ENCODE results near the gene USH1G. TPM values are rescaled to one million over a fixed set of nuclear protein-coding genes. Genes with fewer than 3 reads are reported as not detected.

Gene USH1G
- polyA plus RNA-seq, 1 donor (not counting 4 experiments of a cell fraction or from before 2014, with no cell fraction given) = 0.34 TPM

- no peak for DNase-seq (ENCODE audit: low read depth, low spot score)
Measured at GRCh38 chr17:74964988-74965622, 42.0 kb upstream of the USH1G start.

GRCh38 chr17:74964246-74964761 is 41.2 kb upstream of the USH1G start:
- no peak overlapping the region for H3K27ac ChIP-seq (ENCODE audit: control insufficient read depth, insufficient read depth, low read length)
- no peak overlapping the region for H3K9ac ChIP-seq (ENCODE audit: control insufficient read depth, extremely low read depth, insufficient read depth, low read length)
- no peak overlapping the region for H2AFZ ChIP-seq (ENCODE audit: control insufficient read depth, low read length)
- no peak overlapping the region for H3K4me2 ChIP-seq (ENCODE audit: control insufficient read depth, extremely low read depth, insufficient read depth, low read depth, low read length)
- H3K9me1 ChIP-seq (ENCODE audit: control insufficient read depth, extremely low read depth, insufficient read depth, low read length) = no peaks in the 10 kb centered on the region
- no peaks in the 10 kb centered on the region for H3K36me3 ChIP-seq (ENCODE audit: control insufficient read depth in 2 of 2, extremely low read depth in 1 of 2, insufficient read depth in 2 of 2, low read length in 2 of 2)
- no peak overlapping the region for H3K4me3 ChIP-seq (ENCODE audit: control insufficient read depth in 2 of 3, extremely low read depth in 1 of 3, insufficient read depth in 2 of 3, low read depth in 1 of 3, low read length in 3 of 3)
- TF ChIP-seq EZH2 (IDR thresholded peaks at IDR 0.05; ENCODE audit: low read length) (no peak), CTCF (optimal IDR thresholded peaks at IDR 0.05 in 1 of 3, IDR thresholded peaks at IDR 0.05 in 1 of 3, conservative IDR thresholded peaks at IDR 0.05 in 1 of 3; ENCODE audit: extremely low read depth in 1 of 3, insufficient read depth in 2 of 3, low read length in 3 of 3) (no peak)
- no peaks in the 10 kb centered on the region for H3K79me2 ChIP-seq (ENCODE audit: control insufficient read depth, insufficient read depth, low read length)
- peaks cover 17% of the 10 kb centered on the region for H3K4me1 ChIP-seq (ENCODE audit: control insufficient read depth, extremely low read depth, insufficient read depth, low read length)
- DNase-seq (ENCODE audit: low read depth, low spot score) (no peak), FAIRE-seq (no peak)
- H3K27me3 ChIP-seq (ENCODE audit: control insufficient read depth, extremely low read depth, insufficient read depth, low read length) = no peaks in the 10 kb centered on the region
- dilution Hi-C loops (cut with MboI; ENCODE audit: extremely low pct_ligation_motif_present, low sequenced_read_pairs) = no loop called here
- no peaks in the 10 kb centered on the region for H4K20me1 ChIP-seq (ENCODE audit: control insufficient read depth, extremely low read depth, insufficient read depth, low read length)
- no peaks in the 10 kb centered on the region for H3K9me3 ChIP-seq (ENCODE audit: control insufficient read depth, low read depth, low read length)

More at GRCh38 chr17:74964988-74965622, 42.0 kb upstream of the USH1G start:
- dilution Hi-C loops (cut with MboI; ENCODE audit: extremely low pct_ligation_motif_present, low sequenced_read_pairs) = no loop called here
- Histone ChIP-seq H3K9me3 (ENCODE audit: control insufficient read depth, low read depth, low read length) (no peaks in the 10 kb centered on the region), H2AFZ (ENCODE audit: control insufficient read depth, low read length) (no peak overlapping the region), H3K4me2 (ENCODE audit: control insufficient read depth, extremely low read depth, insufficient read depth, low read depth, low read length) (no peak overlapping the region), H3K9me1 (ENCODE audit: control insufficient read depth, extremely low read depth, insufficient read depth, low read length) (no peaks in the 10 kb centered on the region), H3K36me3 (ENCODE audit: control insufficient read depth in 2 of 2, extremely low read depth in 1 of 2, insufficient read depth in 2 of 2, low read length in 2 of 2) (no peaks in the 10 kb centered on the region), H3K9ac (ENCODE audit: control insufficient read depth, extremely low read depth, insufficient read depth, low read length) (no peak overlapping the region), H3K27me3 (ENCODE audit: control insufficient read depth, extremely low read depth, insufficient read depth, low read length) (no peaks in the 10 kb centered on the region), H3K4me3 (ENCODE audit: control insufficient read depth in 2 of 3, extremely low read depth in 1 of 3, insufficient read depth in 2 of 3, low read depth in 1 of 3, low read length in 3 of 3) (no peak overlapping the region), H3K4me1 (ENCODE audit: control insufficient read depth, extremely low read depth, insufficient read depth, low read length) (peaks cover 17% of the 10 kb centered on the region), H3K79me2 (ENCODE audit: control insufficient read depth, insufficient read depth, low read length) (no peaks in the 10 kb centered on the region), H4K20me1 (ENCODE audit: control insufficient read depth, extremely low read depth, insufficient read depth, low read length) (no peaks in the 10 kb centered on the region), H3K27ac (ENCODE audit: control insufficient read depth, insufficient read depth, low read length) (no peak overlapping the region)
- FAIRE-seq = peak; percentile 17
- TF ChIP-seq CTCF (optimal IDR thresholded peaks at IDR 0.05 in 1 of 3, IDR thresholded peaks at IDR 0.05 in 1 of 3, conservative IDR thresholded peaks at IDR 0.05 in 1 of 3; ENCODE audit: extremely low read depth in 1 of 3, insufficient read depth in 2 of 3, low read length in 3 of 3) = no peak
- no peak for TF ChIP-seq EZH2 (IDR thresholded peaks at IDR 0.05; ENCODE audit: low read length)

Measured in keratinocyte (primary cell).